GM19351 (cell line): ENCODE measurements around the gene BCL2L12.
A peak's percentile ranks its signal among the peaks of the same experiment; 100 is the strongest.

Experiments
- ATAC-seq: cut with Tn5 transposase; IDR thresholded peaks from one replicate; pipeline ENCODE4 v1.9.1; 2021; ENCODE audit warnings: mild to moderate bottlenecking, moderate library complexity; ENCODE audit not compliant: unreplicated experiment

The BCL2L12 gene

DNA sequence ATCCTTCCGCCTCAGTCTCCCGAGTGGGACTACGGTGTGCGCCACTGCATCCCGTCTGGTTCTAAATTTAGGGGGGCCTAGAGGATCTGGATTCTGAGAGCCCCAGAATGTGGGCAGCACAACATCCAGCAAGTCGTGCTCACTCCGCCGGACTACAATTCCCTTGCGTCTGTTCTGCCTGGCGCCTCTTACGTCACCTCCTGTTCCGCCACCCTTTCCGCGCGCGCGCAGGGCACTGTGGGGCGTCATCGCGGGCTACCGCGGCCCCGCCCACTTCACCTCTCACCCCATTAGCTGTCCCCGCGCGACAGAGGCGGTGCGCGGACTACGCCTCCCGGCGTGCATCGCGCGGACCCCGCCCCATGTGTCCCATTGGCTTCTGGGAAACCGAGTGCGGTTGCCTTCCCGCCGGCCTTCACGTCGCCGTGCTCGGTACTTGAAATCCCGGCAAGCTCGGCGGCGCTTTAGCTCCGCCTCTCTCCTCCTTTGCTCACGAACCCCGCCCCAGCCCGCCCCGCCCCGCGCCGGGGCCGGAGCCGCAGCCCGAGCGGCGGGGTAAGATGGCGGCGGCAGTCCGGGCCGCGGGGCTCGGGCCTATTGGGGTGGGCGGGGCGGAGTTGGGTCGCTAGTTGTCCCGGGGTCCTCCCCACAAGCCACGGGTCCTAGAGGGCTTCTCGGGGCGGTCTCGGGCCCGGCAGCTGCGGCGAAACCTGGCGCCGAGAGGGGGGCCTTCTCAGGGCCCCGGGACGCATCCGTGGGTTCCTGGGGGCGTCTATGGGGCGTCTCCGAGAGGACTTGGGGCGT is 23.8 kb upstream of the BCL2L12 start, which contains the start of gene SCAF1:
SCAF1 (plus strand) TSS at position 522 of the 804 bp plus-strand sequence. CDS start 2,818 bp downstream, outside the sequence.
- ATAC-seq, result peak; percentile 51

DNA sequence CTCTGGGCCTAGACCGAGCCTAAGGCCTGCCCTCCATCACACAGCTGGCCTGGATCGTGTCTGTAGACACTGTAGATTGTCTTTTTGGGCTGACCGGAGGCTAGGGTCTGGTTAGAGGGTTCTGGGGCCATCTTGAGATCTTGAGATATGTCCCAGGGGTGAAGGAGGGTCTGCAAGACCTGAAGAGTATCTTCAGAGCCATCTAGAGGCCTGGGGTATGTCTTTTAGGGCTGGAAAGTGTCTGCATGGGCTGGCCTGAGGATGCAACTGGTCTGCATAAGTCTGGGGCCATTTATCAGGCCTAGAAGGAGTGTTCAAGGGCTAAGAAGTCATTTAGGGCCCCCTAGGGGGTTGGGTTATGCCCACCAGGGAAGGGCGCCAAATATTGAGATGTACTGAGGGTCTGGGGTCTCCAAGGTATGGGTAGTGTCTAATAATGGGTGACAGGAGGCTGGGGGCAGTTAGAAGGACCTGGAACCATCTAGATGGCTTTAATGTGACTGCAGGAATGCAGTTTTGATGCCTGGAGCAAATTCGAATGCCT is 23.2 kb upstream of the BCL2L12 start:
- ATAC-seq, result no peak

DNA sequence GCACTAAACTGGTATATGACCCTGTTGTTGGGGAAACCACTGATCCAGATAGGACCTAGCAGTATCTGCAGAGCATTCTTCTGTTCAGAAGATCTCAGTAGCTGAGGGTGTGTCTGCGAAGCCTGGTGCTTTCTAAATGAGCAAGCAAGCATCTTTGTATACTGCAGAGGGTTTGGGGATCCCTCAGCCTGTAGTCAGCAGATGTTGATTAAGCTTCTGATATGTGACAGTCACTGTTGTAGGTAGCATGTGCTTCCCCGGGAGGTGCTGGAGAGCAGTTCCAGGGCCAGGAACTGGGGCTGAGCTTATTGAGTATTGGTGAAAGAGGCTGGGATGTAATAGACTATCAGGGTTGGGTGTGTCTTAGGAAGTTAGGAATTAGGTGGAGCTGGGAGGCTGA is 22.3 kb upstream of the BCL2L12 start:
- ATAC-seq, result no peak

DNA sequence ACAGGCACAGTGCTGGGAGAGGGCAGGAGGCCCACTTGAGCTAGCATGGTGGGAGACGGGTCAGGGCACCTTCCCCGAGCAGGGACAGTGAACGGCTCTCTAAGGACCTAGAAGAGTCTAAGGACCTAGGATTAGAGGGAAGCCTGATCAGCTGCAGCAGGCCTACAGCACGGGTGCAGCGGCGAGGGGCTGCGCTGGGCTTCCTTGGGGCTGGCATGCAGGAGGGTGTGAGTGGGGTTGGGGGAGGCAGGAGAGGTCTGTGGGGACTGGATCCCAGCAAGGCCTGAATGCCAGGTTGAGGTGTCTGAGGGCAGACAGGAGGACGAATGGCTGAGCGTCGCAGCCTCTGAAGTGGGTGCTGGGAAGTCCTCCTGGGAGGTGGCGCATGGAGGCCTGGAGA is 20.1 kb upstream of the BCL2L12 start:
- ATAC-seq, result no peak

DNA sequence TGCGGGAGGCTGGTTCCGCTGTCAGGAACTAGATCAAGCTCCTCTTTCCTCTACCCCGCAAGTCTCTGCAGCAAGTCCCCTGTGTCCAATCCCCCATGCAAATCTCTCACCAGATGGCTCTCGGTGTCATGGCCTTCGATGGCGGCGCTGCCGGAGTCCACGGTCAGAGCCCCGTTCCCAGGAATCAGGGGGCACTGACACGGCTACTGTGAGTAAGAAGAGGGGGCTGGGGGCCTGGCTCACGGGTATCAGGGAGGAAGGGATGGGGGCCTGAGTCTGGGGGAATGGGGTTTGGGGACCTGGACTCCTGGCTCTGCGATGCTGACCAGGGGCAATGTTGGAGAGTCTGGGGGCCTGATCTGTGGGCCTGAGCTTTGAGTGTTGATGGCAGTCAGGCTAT is 19.7 kb upstream of the BCL2L12 start:
- ATAC-seq, result no peak

DNA sequence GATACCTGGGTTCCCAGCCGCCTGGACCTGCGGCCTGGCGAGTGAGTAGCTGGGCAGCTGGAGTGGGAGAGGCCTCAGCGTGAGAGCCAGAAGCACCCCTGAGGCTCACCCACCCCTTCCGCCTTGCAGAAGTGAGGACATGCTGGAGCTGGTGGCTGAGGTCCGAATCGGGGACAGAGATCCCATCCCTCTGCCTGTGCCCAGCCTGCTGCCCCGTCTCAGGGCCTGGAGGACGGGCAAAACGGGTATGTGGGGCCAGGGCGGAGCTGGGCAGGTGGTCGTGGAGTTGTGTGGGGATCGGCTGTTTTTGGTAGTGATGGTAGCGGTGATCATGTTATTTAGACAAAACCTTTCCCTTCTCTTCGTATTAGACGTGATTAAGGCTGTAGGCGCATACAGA is 19.1 kb upstream of the BCL2L12 start:
- no peak for ATAC-seq

DNA sequence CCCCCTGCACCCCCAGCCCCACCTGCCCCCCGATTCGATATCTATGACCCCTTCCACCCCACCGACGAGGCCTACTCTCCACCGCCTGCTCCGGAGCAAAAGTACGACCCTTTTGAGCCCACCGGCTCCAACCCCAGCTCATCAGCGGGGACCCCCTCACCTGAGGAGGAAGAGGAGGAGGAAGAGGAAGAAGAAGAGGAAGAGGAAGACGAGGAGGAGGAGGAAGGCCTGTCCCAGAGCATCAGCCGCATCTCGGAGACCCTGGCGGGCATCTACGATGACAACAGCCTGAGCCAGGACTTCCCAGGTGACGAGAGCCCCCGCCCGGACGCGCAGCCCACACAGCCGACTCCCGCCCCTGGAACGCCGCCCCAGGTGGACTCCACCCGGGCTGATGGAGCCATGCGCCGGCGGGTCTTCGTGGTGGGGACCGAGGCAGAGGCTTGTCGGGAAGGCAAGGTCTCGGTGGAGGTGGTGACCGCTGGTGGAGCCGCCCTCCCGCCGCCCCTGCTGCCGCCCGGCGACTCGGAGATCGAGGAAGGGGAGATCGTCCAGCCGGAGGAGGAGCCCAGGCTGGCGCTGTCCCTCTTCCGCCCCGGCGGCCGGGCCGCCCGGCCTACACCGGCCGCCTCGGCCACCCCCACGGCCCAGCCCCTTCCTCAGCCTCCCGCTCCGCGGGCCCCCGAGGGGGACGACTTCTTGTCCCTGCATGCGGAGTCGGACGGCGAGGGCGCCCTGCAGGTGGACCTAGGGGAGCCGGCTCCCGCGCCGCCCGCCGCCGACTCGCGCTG is 14.5 kb upstream of the BCL2L12 start:
- no peak for ATAC-seq

DNA sequence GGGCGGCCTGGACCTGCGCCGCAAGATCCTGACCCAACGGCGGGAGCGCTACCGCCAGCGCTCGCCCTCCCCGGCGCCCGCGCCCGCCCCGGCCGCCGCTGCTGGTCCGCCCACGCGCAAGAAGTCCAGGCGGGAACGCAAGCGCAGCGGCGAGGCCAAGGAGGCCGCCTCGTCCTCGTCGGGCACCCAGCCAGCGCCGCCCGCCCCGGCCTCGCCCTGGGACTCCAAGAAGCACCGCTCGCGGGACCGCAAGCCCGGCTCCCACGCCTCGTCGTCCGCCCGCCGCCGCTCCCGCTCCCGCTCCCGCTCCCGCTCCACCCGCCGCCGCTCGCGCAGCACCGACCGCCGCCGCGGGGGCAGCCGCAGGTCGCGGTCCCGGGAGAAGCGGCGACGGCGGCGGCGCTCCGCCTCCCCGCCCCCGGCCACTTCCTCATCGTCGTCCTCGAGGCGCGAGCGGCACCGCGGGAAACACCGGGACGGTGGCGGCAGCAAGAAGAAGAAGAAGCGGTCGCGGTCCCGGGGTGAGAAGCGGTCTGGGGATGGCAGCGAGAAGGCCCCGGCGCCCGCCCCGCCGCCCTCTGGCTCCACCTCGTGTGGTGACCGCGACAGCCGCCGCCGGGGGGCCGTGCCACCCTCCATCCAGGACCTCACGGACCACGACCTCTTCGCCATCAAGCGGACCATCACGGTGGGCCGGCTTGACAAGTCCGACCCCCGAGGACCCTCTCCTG is 13.7 kb upstream of the BCL2L12 start:
- no peak for ATAC-seq

DNA sequence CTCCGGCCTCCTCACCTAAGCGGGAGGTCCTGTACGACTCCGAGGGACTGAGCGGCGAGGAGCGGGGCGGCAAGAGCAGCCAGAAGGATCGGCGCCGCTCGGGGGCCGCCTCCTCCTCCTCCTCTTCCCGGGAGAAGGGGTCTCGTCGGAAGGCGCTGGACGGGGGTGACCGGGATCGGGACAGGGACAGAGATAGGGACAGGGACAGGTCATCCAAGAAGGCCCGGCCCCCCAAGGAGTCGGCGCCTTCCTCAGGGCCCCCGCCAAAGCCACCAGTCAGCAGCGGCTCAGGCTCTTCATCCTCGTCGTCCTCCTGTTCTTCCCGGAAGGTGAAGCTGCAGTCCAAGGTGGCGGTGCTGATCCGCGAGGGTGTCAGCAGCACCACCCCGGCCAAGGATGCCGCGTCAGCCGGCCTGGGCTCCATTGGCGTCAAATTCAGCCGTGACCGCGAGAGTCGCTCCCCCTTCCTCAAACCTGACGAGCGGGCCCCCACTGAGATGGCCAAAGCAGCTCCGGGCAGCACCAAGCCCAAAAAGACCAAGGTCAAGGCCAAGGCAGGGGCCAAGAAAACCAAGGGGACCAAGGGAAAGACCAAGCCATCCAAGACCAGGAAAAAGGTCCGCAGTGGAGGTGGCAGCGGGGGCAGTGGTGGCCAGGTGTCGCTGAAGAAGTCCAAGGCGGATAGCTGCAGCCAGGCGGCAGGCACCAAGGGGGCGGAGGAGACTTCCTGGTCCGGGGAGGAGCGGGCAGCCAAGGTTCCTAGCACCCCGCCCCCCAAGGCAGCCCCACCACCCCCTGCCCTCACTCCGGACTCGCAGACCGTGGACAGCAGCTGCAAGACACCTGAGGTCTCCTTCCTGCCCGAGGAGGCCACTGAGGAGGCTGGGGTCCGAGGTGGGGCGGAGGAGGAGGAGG is 12.9 kb upstream of the BCL2L12 start:
- ATAC-seq, result no peak

DNA sequence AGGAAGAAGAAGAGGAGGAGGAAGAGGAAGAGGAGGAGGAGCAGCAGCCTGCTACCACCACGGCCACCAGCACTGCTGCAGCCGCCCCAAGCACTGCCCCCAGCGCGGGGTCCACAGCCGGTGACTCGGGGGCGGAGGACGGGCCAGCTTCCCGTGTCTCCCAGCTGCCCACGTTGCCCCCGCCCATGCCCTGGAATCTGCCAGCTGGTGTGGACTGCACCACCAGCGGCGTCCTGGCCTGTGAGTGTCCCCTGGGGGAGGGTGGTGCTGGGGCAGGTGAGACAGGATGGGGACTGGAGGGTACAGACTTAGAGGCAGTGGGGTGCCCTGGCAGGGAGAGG is 12.3 kb upstream of the BCL2L12 start:
- no peak for ATAC-seq

DNA sequence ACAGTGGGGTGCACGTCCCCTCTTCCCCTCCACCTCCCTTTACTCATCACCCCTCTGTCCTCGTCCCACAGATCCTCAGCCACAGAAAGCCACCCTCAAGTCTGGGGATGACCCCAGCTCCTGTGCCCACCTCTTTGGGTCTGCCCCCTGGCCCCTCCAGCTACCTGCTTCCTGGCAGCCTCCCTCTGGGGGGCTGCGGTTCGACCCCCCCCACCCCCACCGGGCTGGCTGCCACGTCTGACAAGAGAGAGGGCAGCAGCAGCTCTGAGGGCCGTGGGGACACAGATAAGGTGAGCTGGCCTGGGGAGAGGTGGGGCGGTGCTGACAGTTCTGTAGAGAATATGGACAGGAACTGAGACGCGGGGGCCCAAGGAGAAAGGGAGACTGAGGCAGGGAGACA is 11.2 kb upstream of the BCL2L12 start:
- ATAC-seq, result no peak

DNA sequence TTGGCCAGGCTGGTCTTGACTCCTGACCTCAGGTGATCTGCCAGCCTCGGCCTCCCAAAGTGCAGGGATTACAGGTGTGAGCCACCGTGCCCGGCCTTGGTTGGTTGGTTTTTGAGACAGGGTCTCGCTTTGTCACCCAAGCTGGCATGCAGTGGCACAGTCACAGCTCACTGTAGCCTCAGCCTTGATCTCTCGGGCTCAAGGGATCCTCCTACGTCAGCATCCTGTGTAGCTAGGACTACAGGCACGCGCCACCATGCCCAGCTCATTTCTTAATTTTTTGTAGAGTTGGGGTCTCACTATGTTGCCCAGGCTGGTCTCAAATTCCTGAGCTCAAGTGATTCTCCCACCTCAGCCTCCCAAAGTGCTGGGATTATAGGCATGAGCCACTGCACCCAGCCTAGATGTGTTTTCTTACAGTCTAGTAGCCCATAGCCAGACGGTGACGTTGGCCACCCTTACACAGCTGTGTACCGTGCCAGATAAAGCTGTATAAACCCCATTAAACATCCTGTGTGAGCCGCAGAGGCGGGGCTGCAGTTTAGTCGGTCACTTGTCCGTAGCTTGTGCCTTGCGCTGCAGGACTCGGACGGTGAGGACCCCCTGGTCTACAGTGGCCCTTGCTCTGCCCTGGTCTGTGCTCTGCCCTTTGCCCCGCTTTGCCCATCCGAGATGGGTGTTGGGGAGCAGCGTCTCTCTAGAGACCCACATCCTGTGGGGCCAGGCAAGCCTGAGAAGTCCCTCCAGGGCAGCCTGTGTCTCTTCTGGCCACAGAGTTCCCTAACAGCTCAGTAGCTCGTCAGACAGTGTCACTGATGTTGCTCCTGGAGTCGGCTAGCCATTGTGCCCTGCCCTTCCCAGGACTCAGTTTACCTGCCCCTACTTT is 9.9 kb upstream of the BCL2L12 start:
- no peak for ATAC-seq

DNA sequence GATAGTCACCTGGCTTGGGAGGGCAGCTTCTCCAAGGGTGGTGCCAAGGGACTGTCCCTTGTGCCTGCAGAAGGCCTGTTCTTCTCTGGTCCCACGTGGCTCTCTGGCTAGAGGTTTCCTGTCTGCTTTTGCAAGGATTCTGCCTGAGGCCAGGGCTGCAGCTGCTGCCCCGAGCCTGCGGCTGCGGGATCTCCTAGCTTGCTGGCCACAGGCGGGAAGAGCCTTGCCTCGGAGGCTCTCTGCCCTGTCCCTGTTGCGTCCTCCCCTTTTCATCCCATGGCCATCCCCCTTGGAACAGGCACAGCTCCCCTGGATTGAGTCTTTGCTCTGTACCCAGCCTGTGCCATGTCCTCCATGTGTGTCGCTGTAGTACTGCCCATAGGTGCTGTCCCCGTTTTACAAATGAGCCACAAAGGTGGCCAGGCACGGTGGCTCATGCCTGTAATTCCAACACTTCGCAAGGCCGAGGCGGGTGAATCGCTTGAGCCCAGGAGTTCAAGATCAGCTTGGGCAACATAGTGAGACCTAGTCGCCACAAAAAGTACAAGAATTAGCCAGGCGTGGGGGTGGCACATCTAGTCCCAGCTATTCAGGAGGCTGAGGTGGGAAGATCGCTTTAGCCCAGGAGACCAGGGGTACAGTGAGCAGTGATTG is 9.2 kb upstream of the BCL2L12 start:
- no peak for ATAC-seq

DNA sequence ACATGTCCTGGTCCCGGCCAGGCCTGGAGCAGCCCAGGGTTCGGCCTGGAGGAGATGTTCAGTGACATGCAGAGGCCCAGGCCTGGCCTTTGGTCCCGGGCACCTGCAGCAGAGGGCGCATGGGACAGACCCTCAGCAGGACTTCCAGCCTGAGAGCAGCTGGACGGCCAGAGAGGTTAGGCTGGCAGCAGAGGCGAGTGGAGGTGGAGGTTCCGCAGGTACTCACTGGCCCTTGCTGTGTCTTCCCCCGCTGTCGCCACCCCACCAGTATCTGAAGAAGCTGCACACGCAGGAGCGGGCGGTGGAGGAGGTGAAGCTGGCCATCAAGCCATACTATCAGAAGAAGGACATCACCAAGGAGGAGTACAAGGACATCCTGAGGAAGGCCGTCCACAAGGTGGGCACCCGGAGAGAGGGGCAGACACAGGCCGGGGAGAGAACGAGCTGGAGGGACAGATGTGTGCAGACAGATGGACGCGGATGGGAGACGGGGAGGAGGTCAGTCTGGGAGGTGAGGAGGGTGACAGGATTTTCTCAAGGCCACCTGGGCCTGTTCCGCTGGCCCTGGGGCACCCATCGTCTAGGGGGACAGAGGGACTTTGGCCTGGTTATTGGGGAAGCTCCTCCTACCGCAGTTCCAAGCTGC is 8.1 kb upstream of the BCL2L12 start:
- no peak for ATAC-seq

DNA sequence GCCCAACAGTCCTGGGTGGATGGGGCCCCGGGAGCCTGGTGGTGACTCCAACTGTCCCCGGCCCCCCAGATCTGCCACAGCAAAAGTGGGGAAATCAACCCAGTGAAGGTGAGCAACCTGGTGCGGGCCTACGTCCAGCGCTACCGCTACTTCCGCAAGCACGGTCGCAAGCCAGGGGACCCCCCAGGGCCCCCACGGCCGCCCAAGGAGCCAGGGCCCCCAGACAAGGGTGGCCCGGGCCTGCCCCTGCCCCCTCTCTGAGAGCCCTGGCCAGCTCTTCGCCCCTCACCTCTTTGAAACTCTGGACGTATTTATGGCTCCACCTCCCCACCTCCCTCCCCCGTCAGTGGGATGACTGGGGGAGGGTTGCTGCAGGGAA is 7.6 kb upstream of the BCL2L12 start:
- ATAC-seq, result no peak

DNA sequence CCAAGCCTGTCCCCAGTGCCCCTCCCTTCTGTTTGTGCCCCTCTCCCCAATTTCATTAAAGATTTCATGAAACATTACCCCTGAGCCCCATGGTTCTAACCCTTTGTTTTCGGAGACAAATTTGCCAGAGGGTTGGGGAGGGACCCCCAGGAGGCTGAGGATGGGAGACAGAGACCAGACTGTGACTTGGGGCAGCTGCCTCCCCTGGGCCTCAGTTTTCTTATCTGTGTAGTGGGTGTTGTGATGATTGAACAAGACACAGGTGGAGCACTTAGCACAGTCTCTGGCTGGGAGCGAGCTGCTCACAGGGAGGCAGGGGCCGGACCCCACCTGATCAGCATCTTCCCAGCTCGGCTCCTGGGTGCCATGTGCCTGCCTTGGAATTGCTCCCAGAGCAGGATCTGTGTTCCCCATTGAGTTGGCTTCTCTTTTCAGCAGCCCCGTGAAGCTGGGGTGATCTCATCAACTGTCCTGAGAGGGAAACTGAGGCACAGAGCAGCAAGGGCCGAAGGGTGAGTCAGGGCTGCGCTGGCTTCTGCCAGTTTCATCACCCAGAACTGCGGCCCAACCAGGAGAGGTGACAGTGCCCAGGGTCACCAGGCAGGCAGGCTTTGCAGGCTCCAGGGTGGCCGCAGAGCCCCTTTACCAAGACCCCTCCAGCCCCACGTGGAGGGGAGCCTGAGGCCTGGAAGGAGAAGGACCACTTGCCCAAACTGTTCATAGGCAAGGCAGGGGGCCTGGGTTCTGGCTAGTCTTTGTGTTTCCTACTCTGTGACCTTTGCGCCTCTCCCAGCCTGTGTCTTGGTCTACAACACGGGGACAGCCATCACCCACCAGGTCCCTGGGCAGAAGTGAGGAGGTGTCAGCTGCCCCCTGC is 6.9 kb upstream of the BCL2L12 start:
- no peak for ATAC-seq

DNA sequence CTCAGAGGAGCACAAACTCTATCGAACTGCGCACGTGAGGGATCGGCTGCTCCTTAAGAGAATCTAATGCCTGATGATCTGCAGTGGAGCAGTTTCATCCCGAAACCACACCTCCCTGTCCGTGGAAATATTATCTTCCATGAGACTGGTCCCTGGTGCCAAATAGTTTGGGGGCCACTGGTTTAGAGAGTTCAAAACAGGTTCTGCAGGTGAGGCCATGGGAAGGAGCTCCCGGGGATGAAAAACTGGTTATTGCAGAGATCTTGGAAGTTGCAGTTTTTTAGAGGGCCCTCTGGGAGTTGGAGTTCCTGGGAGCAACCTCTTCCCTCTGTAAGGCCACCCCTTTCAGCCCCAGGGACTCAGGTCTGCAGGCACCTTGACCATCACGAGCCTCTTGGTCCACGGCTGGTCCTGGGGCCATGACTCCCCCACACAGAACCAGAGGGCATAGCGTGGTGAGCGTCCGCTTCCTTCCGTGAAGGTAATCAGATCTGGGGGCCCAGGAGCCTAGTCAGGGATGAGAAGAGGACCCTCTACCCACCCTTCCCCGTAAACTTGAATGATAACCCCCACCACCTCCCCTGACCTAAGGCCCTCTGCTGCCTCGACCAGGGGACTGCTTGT is 5.3 kb upstream of the BCL2L12 start:
- no peak for ATAC-seq
